GM12878 (cell line): ENCODE results near the gene SERPINA4. TPM values are rescaled to one million over a fixed set of nuclear protein-coding genes. Genes with fewer than 3 reads are reported as not detected.
A peak's percentile ranks its signal among the peaks of the same experiment; 100 is the strongest.

ENCODE experiments used
- ATAC-seq: fragments of 200-7000 bp; cut with Tn5 transposase; 3 replicates; pipeline ENCODE4 v1.9.1; 2020; ENCODE audit warnings: mild to moderate bottlenecking, moderate library complexity
- BruUV-seq: library from RNA; stranded (reverse); fragments of 400-500 nt; replicated peaks from 2 replicates; lab custom pipeline; 2021; lab: Mats Ljungman, UMichigan
- CTCF ChIA-PET: fragments of 300-600 bp; sonication (Branson Sonifier 250); formaldehyde crosslinking; extraction: SDS; loops from one replicate; lab custom pipeline; 2021; ENCODE audit warnings: inconsistent platforms; lab: Yijun Ruan, JAX
- POLR2A ChIA-PET: fragments of 350-600 bp; formaldehyde crosslinking; extraction: SDS; loops from one replicate; lab custom pipeline; 2021; ENCODE audit warnings: inconsistent platforms; lab: Charles Lee
- RAD21 ChIA-PET: fragments of 300-600 bp; sonication (Branson Sonifier 250); formaldehyde crosslinking; loops from one replicate; lab custom pipeline; 2023; ENCODE audit warnings: antibody characterized with exemption; ENCODE audit not compliant: unreplicated experiment; lab: Charles Lee
- SMC1A ChIA-PET: fragments of 300-600 bp; sonication (Branson Sonifier 250); formaldehyde crosslinking; loops from one replicate; lab custom pipeline; 2023; ENCODE audit not compliant: unreplicated experiment, uncharacterized antibody; lab: Charles Lee
- DNase-seq: peaks from one replicate; pipeline ENCODE4 v3.0.0-alpha.2; 2011; ENCODE audit warnings: low read depth, low spot score
- FAIRE-seq: peaks from 3 replicates; lab custom pipeline; 2011; peaks lifted over from hg19 to GRCh38; lab: Jason Lieb, UNC
- H2AFZ ChIP-seq: 2 replicates; pipeline ENCODE4 v1.6.0; 2011; ENCODE audit warnings: low read depth, low read length, control low read depth; ENCODE audit not compliant: control insufficient read depth
- H3K27ac ChIP-seq: 2 replicates; pipeline ENCODE4 v1.5.1; 2011; ENCODE audit warnings: control low read depth; ENCODE audit not compliant: control insufficient read depth, insufficient read depth
- H3K27me3 ChIP-seq, 2 experiments: replicated peaks in 1 of 2; 2 replicates each; pipeline versions ENCODE4 v1.6.0 to v1.6.1; 2011; ENCODE audit warnings: low read length in 1 of 2; ENCODE audit not compliant: control insufficient read depth in 2 of 2, insufficient read depth in 2 of 2
- H3K36me3 ChIP-seq, 2 experiments: 2 replicates each; pipeline ENCODE4 v1.5.1; 2011; ENCODE audit warnings: low read length in 1 of 2; ENCODE audit not compliant: control insufficient read depth in 2 of 2, insufficient read depth in 2 of 2
- H3K4me1 ChIP-seq: 2 replicates; pipeline ENCODE4 v1.6.1; 2011; ENCODE audit warnings: mild to moderate bottlenecking, low read length, moderate library complexity, mixed read lengths; ENCODE audit not compliant: control insufficient read depth, insufficient read depth
- H3K4me2 ChIP-seq: 2 replicates; pipeline ENCODE4 v1.6.0; 2011; ENCODE audit warnings: control low read depth; ENCODE audit not compliant: control insufficient read depth, insufficient read depth
- H3K4me3 ChIP-seq: fragments of 200-600 bp; sonication (generic); 2 replicates; pipeline ENCODE4 v1.5.1; 2016
- H3K79me2 ChIP-seq: 2 replicates; pipeline ENCODE4 v1.6.0; 2011; ENCODE audit warnings: low read length; ENCODE audit not compliant: control insufficient read depth, insufficient read depth
- H3K9ac ChIP-seq: 2 replicates; pipeline ENCODE4 v1.8.0; 2011; ENCODE audit warnings: low read length, control low read depth, mixed read lengths; ENCODE audit not compliant: control insufficient read depth, insufficient read depth
- H3K9me3 ChIP-seq: replicated peaks from 3 replicates; pipeline ENCODE4 v1.5.1; 2011; ENCODE audit warnings: mild to moderate bottlenecking, low read length; ENCODE audit not compliant: control insufficient read depth, insufficient read depth
- H4K20me1 ChIP-seq: 2 replicates; pipeline ENCODE4 v1.6.0; 2011; ENCODE audit not compliant: control insufficient read depth, insufficient read depth
- BCL11A ChIP-seq: IDR thresholded peaks from 2 replicates; pipeline ENCODE4 v1.6.1; 2011; ENCODE audit warnings: low read depth, low read length
- CBX5 ChIP-seq: sonication (generic); IDR thresholded peaks from 2 replicates; pipeline ENCODE4 v1.6.1; 2016; ENCODE audit warnings: low read depth, moderate library complexity, mild to moderate bottlenecking, inconsistent platforms
- CREM ChIP-seq: IDR thresholded peaks from 2 replicates; pipeline ENCODE4 v1.6.1; 2014; ENCODE audit warnings: antibody characterized with exemption, low read depth
- WGBS: methylation state at CpG from one replicate; pipeline ENCODE4 v1.1.6; 2016; ENCODE audit warnings: low lambda C conversion rate; ENCODE audit not compliant: insufficient replicate concordance, insufficient coverage; ENCODE audit errors: missing lambda C conversion rate; 5-methylcytosine and 5-hydroxymethylcytosine counted together
- in situ Hi-C: fragments of 300-500 bp; cut with MboI; formaldehyde crosslinking; loops from 9 replicates; pipeline ENCODE4 v1.14.3; 2018; ENCODE audit warnings: mixed read lengths
- intact Hi-C: fragments of 100-400 bp; cut with micrococcal nuclease; formaldehyde crosslinking; loops from one replicate; pipeline ENCODE4 v1.14.2; 2022; ENCODE audit not compliant: unreplicated experiment
- polyA plus RNA-seq, 11 experiments: library from polyadenylated mRNA; depleted of rRNA in 4 of 11; unstranded in 6 of 11; stranded (reverse) in 5 of 11; fragments of >200 nt; fragmentation: Nextera tagmentation in 4 of 11; fragmentation: Illumina TruSeq in 1 of 11; extraction: Ambion mirVana in 4 of 11; extraction: Trizol in 1 of 11; gene quantifications; 1 replicate in 1 of 11; 2 replicates in 10 of 11; pipeline versions ENCODE4 v1.2.1 to v1.2.3, GENCODE V29; 2011 to 2016; ENCODE audit warnings: inconsistent platforms in 2 of 11, missing spikeins in 2 of 11, low read depth in 1 of 11
- total RNA-seq, 4 experiments: library from RNA; depleted of rRNA in 3 of 4; stranded (reverse); fragments of >200 nt in 3 of 4; fragmentation: Illumina TruSeq in 1 of 4; extraction: Trizol in 1 of 4; gene quantifications; 2 replicates each; pipeline versions ENCODE4 v1.2.1 to v1.2.3, GENCODE V29; 2013 to 2021
- TF ChIP-seq, protein P1 (sequence below): fragments of 450-650 bp; formaldehyde crosslinking; IDR thresholded peaks from 2 replicates; pipeline ENCODE4 v1.4.0; 2022; ENCODE audit warnings: mild to moderate bottlenecking, moderate library complexity

Gene SERPINA4
- total and polyA plus RNA-seq, 10 of the 15 experiments (the other 5 are each of a cell fraction or from before 2014, with no cell fraction given): 0.13 TPM; not detected in 9

DNA sequence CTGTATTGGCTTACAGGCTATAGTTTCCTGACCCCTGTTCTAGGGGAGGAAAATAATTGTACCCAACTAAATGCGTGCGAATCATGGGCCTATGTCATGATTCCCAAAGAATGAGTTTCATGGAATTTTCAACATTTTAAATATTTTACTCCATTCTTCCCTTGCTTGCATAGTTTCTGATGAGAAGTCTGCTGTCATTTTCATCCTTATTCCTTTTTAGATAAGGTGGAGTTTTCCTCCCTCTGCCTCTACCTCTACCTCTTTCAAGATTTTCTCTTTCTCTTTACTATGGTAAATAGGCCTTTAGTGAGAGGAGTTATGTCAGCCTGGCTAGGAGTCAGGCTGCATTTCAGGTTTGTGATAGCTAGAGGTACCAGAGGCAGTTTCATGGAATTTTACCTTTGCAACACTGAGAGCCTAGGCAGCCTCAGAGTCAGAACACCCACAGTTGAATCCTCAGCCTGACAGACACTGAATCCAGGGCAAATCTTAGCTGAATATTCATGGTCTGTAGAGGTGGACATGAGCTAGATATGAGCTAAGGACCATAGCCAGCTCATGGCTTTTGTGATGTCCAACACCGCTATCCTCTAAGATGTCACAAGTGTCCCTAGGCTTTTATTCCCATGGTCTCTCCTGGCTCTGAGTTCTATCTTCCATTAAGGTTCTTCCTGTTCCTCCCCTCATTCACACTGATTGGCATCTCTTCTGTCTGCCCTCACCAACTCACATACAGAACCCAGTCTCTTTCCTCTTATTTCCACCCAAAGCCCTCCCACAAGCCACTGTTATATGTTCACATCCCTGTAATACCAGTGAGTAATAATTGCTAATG, 57.0 kb downstream of the SERPINA4 start:
- no peaks in the 10 kb centered on the region for H4K20me1 ChIP-seq
- no peak overlapping the region for H3K27ac ChIP-seq
- no peaks in the 10 kb centered on the region for H3K79me2 ChIP-seq
- no peak overlapping the region for H3K9ac ChIP-seq
- FAIRE-seq (no peak), ATAC-seq (no peak), DNase-seq (no peak)
- H3K4me2 ChIP-seq: no peak overlapping the region
- no peaks in the 10 kb centered on the region for H3K4me1 ChIP-seq
- H3K27me3 ChIP-seq: no peaks in the 10 kb centered on the region; a peak in 1 of 4 replicates
- H3K9me3 ChIP-seq: peaks cover 7% of the 10 kb centered on the region; the same call in 2 of the 3 replicates
- POLR2A ChIA-PET: no interaction called here
- intact Hi-C loops: no loop called here
- CTCF ChIA-PET: interaction anchor here (0.6 to 0.9 kb wide), 2 partner anchors 12 to 501 kb away, joined by 3 to 5 read pairs; no protein-coding TSS in a partner anchor
- no peak overlapping the region for H2AFZ ChIP-seq
- RAD21 ChIA-PET: no interaction called here
- WGBS: 35% methylated on average over 3 of the region's 3 CpGs
- no TSS peak for BruUV-seq
- H3K4me3 ChIP-seq: no peak overlapping the region
- peak; percentile 93; the same call in 1 of the 2 replicates for TF ChIP-seq CBX5
- no peak for TF ChIP-seq BCL11A
- no peak for TF ChIP-seq CREM
- TF ChIP-seq, protein P1, sequence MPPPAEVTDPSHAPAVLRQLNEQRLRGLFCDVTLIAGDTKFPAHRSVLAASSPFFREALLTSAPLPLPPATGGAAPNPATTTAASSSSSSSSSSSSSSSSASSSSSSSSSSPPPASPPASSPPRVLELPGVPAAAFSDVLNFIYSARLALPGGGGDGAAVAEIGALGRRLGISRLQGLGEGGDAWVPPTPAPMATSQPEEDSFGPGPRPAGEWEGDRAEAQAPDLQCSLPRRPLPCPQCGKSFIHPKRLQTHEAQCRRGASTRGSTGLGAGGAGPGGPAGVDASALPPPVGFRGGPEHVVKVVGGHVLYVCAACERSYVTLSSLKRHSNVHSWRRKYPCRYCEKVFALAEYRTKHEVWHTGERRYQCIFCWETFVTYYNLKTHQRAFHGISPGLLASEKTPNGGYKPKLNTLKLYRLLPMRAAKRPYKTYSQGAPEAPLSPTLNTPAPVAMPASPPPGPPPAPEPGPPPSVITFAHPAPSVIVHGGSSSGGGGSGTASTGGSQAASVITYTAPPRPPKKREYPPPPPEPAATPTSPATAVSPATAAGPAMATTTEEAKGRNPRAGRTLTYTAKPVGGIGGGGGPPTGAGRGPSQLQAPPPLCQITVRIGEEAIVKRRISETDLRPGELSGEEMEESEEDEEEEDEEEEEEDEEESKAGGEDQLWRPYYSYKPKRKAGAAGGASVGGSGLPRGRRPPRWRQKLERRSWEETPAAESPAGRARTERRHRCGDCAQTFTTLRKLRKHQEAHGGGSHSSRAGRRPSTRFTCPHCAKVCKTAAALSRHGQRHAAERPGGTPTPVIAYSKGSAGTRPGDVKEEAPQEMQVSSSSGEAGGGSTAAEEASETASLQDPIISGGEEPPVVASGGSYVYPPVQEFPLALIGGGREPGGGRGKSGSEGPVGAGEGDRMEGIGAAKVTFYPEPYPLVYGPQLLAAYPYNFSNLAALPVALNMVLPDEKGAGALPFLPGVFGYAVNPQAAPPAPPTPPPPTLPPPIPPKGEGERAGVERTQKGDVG (CRISPR knock-in tag): no peak
- H3K36me3 ChIP-seq: no peaks in the 10 kb centered on the region
- SMC1A ChIA-PET: no interaction called here
- in situ Hi-C loops: no loop called here
